Right lung (tissue), 5 donors: ENCODE measurements around the gene FLRT1. TPM values are rescaled to one million over a fixed set of nuclear protein-coding genes. Genes with fewer than 3 reads are reported as not detected.
"Not testable (repeated sequence)": the region's sequence is repeated elsewhere in the genome, so short reads cannot be mapped to it uniquely, and the experiment has no call there.

Experiments
- DNase-seq, 2 donors: peaks; one replicate each; pipeline ENCODE4 v3.0.0-alpha.2; 2013
- polyA plus RNA-seq, 5 donors: library from polyadenylated mRNA; unstranded; fragments of 120-200 nt; gene quantifications; one replicate each; pipeline versions ENCODE4 v1.2.1 to v1.2.3, GENCODE V29; 2013; ENCODE audit warnings: inconsistent platforms in 1 of 5, low replicate concordance in 1 of 5; ENCODE audit not compliant: insufficient read length in 5 of 5, insufficient read depth in 1 of 5

The FLRT1 gene
- polyA plus RNA-seq, 5 donors: 2.3 to 4.4 (median 3.5) TPM

DNA sequence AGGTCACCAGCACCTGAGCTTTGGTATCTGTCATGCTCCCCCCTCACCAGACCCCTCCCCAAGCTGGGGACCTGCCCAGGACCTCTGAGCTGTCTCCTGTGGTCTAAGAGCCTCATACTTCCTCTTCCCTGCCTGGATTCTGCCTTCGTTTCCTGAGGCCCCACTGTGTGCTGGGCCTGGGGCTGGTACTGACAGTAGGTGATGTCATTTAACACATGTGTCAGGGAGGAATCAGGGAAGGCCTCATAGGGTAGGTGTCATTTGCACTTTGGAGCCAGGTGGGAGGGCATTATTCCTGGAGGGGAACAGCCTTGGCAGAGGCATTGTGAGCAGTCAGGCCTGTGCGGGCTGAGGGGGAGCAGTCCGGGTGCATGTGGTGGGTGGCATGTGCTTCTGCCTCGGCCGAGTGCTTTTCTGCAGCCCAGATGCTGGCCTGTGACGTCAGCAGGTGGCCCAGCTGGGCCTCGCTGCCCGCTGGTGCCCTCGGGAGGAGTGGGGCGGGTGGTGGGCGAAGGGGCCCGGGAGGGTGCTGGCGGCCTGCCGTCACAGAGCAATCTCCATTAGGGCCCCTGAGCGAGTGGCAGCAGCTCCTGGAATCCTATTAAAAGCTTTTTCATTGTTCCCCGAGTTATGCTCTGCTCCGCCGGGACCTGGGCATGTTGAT lies 9.1 kb downstream of the FLRT1 start:
- DNase-seq: no peak

DNA sequence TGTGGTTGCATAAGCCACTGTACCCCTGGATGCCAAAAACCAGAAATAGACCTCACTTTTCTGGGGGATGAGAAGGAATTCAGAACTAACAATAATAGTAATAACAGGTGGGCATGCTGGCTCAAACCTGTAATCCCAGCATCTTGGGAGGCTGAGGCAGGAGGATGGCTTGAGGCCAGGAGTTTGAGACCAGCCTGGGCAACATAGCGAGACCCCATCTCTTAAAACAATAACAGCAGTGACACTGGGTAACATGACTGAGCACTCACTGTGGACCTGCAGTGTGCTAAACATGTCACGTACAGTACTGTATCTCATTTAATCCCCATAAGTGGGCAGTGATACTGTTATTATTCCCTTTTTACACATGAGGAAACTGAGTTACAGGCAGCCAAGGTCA lies 10.0 kb downstream of the FLRT1 start:
- no peak for DNase-seq

DNA sequence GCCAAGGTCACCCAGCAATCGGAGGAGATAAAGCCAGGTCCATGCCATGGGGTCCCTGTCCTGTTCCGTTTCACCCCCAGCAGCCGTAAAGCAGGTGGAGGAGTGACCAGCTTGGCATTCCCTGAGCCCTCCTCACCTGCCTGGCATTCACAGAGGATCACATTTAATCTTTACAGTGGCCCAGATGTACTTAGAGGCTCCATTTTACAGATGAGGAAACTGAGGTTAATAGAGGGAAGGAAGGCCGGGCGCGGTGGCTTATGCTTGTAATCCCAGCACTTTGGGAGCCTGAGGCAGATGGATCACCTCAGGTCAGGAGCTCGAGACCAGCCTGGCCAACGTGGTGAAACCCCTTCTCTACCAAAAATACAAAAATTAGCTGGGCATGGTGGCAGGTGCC lies 11.6 kb downstream of the FLRT1 start:
- not testable (repeated sequence) for DNase-seq

DNA sequence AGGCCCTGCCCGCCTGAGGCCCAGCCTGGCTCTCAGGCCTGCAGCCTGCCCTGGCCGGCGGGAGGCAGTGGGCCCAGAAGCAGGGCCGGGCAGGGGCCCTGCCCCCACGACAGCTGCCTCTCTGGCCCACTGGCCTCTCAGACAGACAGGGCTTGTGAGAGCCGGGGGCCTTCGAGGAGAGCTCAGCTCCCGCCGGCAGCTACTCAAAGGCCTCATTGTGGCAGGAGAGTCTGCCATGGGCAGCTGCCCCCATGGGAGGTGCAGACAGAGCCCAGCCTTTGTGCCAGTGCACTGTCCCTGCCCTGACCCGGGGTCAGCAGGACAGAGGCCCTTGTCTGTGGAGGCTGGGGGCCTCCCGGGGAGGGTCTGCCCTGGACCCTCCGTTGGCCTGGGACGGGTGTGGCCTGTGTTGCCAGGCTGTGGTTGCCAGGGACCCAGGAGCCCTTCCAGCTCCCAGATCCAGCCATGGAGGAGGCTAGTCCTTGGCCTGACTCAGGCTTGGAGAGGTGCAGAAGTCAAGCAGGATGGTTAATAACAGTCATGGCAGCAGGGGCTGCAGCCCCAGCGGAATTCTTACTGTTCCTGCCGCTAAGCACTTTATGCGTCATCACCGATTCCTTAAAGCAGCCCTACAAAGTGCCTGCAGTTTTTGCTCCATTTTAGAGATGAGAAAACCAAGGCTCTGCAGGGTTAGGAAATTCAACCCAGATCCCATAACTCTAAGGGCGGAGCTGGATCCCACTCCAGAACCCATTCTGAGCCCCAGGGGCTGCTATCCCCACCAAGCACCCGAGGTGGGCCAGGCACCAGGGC lies 12.5 kb downstream of the FLRT1 start:
- no peak for DNase-seq

DNA sequence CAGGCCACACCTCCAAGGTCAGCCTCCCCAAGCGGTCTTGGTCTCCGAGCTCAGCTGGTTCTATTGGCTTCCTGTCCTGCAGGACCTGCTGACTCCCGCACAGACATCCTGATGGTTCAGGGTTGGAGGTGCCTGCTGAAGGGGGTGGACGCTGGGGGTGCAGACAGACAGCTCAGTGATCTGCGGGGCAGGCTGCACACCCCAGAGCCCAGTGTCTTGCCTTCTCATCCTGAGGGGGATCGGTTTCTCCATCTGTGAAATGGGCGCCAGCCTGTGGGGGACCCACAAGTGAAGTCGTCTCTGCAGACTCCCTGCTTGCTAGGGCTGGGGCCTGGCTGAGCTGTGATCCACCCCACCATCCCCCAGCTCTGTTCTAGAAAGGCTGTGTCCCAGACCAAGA lies 13.8 kb downstream of the FLRT1 start:
- no peak for DNase-seq

DNA sequence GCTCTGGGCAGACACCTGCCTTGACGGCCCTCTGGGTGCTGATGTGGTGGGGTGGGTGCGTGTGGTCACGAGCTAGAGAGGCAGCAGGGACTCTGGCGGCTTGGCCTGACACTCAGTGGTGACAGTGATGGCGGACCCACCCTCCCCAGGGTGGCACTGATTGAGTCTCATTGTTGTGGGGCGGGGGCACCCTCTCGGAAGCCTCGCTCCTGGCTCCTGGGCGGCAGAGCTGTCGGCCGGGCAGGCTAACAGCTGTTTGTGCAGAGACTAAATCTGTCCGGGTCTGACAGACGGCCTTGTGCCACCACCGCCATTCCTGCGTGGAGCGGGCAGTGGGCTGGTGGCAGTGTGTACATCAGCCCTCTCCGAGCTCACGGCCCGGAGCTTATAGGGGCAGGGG lies 15.6 kb downstream of the FLRT1 start:
- DNase-seq: no peak

DNA sequence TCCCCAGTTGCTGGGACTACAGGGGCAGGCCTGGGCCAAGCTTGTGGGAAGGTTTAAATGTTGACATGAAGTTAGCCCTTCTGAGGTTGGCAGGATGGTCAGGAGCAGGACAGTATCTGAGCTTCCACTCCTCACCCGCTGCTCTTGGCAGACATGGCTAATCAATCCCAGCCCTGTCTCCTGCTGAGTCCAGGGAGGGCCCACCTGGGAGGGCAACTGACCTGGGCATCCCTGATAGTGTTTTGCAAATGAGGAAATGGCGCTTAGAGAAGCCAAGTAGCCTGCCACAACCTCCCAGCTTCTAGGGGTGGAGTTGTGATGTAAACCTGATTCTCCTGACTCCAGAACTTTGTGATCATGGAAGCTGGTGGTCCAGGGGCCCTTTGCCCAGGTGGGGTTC lies 16.7 kb downstream of the FLRT1 start:
- no peak for DNase-seq

DNA sequence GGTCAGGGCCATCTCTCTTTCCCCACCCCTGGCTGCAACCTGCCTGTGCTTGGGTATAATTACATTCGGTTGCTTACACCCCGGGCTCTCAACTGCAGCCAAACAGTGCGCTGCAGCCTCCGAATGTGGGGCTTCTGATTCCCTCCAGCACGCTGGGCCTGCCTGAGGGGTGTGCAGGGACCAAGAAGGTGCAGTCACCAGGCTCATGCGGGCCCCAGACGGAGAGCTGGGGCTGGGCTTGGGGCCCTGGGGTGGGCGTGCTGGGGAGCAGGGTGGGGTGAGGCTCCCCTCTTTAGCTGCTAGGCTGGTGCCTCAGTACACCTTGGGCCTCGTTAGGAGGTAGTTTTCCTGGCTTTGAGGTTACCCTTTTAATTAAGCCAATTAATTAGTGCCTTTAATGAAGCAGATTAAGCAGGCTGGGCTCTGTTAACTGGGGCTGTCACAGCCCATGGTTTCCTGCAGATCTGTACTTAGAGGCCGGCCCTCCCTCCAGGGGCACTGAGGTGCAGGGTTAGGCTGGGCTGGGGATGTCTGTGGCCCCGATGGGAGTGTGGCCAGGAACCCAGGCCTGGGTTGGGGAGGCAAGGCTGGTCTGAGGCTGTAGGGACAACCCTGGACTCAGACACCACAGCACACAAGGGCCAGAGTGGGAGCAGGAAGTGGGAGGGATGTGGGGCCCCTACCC lies 17.3 kb downstream of the FLRT1 start:
- no peak for DNase-seq

DNA sequence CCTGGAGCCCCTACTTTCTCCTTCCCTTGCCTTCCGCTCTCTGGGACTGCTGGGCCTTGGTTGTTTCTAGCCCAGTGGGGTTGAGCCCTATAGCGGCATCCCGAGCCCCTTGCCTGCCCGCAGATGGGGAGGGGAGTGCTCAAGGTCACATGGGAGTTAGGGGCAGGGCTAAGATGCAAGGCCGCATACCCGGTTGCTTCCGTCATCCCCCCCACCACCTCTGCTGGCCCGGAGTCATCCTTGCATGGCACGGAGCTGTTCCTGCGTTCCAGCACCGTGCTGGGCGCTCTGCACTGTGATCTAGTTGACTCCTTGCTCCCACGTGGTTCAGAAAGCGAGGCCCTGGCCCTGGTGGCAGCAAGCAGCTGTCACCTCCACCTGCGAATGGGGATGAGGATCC lies 18.0 kb downstream of the FLRT1 start:
- DNase-seq: no peak

DNA sequence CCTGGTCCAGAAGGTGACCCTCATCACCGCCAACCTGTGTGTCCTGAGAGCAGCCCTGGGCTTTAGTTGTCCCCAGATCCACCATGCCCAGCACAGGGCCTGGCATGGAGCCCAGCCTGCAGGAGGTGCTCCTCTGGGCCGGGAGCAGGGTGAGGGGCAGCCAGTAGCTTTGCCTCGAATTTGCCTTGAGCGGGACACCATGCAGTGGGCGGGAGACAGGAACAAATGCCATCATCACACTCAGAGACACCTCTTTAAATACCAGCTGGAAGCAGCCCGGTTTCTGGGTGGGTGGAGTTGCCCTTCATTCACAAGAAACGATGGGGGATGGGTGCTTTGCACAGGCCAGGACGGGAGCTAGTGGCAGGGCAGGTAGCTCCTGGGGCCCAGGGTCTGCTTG lies 19.3 kb downstream of the FLRT1 start:
- no peak for DNase-seq

DNA sequence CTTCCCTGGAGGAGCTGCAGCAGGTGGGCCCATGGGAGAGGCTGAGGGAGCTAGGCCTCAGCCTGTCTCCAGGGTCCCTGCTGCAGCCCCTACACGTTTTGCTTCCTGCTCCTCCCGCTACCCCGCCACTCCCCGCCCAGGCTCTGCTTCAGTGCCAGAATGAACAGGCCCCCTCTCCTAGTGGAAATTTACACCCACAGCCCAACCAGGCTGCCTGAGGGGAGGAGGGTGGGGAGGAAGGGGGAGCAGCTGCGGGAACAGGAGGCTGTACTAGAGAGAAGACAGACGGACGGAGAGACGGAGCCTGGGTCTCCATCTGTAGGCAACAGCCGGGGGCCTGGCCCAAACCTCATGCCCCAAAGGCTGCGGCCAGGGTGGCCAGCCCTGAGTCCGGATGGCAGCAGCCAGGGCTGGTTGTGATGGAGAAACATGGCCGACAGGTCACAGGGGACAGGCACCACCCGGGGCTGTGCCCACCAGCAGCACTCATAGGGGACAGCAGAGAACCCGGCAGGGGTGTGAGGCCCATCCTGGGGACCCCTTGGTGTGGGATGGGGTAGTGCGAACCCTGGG lies 20.6 kb downstream of the FLRT1 start:
- no peak for DNase-seq

DNA sequence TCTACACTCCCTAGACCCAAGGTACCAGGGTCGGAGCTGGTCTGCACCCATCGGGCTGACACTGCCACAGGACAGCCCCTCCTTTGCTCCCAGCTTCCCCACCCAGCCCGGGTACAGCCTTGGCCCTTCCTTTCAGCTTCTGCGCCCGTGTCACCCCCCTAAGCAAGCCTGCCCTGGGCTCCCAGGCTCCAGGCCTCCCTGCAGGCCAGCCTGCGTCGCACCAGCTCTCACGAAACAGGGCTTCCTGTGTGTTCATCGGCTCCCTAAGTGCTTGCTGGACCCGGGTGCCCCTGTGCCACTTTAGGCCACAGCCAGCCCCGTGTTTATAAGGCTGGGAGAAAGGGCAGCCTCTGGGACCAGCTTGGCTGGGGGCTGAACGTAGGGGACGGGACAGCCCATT lies 21.1 kb downstream of the FLRT1 start:
- DNase-seq: no peak

DNA sequence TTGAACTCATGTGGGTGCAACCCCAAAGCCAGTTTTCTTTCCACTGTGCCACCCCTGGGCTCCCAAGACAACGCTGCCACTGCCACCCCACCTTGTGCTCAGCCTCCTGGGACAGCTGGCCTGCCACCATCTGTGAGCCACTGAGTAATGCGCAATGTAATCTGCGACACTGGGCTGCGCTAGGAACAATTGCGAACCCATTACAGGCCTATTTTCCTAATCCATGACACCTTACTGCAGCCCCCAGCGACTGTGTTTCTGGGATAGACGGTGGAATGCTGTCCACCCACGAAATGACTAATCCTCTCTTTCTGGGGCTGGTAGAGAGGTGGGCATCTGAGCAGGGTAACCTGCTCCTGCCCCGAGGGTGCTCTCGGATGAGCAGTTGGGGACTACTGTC lies 22.2 kb downstream of the FLRT1 start:
- DNase-seq: no peak

DNA sequence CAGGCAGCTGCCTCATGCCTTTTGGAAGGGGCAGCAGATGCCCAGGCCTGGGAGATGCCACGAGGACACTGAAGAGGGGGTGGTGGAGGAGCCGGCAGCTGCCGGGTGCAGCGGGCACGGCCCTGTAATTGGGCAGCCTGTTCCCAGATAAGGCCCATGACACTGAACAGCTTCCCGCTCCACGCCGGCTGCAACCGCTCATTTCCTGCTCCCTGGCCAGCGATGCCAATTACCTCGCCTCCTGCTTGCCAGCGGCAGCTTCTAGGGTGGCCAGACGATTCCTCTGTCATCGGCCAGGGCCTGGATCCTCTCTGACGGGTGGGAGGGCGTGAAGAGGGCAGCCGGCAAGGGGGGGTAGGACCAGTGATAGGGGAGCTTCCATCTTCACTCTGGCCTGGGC lies 22.8 kb downstream of the FLRT1 start:
- DNase-seq: no peak

DNA sequence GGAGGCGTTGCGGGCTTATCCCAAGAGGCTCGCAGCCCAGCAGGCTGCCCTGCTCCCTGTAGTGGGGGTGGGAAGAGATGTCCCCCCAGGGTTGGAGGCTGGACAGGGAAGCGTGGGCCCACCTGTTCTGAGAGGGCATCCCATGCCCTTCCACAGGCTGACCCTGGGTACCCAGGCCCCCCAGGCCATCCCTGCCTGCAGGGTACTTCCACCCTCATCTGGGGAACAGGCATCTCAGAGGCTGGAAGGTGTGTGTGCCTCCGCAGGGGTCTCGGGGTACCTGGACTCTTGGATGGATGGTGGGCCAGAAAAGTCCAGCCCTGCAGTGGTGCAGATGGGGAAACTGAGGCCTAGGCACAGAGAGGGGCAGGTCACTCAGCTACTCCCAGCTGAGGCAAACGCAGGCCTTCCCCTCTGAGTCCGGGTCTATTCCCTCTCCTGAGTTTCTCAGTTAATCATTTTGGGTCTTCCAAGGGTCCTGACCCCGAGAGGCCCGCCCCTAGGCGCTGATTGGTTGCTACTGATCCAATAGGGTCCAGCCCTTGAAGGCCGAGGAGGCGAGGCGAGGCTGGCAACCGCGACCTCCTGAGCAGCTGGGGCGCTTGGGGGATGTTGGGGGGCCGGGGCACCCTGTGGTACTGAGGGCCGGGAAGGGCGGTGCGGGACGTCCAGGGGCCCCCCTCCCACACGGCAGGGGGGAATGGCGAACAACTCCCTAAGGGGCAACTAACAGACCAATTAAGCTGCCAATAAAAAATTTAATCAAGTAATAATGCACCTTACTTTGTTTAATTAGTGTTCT lies 23.8 kb downstream of the FLRT1 start:
- no peak for DNase-seq

DNA sequence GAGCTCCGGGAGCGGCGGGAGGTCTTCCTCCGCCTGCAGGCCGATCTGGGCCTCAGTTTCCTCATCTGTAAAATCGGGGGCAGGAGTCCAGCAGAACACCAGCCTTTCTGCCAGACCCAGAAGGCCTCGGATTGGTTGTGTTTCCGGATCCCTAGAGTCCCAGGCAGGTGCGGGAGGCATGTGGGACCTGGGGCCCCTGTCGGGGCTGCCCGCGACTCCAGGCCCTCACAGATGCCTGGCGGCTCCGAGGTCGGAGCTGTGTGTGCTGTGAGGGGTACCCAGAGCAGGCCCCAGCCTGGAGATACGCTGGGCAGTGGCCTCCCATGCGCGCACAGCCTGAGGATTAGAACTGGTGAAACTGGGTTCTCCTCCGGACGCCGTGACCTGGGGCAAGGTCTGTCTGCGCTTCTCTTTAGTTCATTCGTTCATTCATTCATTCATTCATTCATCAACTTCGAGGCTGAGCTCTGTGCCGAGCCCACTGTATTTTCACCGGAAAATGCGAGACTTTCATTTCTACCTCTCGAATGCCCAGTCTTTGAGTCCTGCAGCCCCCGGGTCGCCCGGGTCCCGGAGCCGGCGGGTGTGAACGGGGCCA lies 24.6 kb downstream of the FLRT1 start:
- no peak for DNase-seq

DNA sequence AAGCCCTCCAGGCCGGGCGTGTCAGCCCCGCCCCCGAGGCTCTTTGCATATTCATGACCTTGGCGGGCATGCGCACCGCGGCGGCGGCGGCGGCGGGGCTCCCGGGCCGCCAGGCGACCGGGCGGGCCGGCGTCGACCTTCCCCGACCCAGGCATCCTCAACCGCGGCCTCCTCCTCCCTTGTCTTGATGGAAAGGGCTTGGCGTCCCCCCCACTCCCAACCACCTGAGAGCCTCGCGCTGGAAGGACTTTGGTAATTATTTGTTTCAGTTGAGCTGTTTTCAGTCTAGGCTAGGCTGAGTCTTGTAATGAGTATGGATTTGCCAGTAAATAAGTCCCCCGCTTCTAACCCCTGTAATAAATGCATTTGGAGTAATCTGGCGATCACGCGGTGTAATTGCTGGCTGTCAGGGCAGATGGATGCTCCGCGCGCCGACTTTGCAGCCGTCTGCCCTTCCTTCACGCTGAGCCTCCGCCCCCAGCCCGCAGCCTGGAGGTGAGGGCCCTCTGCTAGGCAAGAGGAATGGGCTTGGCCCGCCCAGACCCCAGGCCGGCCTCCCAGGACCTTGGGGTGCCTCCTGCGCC lies 25.2 kb downstream of the FLRT1 start:
- no peak for DNase-seq

DNA sequence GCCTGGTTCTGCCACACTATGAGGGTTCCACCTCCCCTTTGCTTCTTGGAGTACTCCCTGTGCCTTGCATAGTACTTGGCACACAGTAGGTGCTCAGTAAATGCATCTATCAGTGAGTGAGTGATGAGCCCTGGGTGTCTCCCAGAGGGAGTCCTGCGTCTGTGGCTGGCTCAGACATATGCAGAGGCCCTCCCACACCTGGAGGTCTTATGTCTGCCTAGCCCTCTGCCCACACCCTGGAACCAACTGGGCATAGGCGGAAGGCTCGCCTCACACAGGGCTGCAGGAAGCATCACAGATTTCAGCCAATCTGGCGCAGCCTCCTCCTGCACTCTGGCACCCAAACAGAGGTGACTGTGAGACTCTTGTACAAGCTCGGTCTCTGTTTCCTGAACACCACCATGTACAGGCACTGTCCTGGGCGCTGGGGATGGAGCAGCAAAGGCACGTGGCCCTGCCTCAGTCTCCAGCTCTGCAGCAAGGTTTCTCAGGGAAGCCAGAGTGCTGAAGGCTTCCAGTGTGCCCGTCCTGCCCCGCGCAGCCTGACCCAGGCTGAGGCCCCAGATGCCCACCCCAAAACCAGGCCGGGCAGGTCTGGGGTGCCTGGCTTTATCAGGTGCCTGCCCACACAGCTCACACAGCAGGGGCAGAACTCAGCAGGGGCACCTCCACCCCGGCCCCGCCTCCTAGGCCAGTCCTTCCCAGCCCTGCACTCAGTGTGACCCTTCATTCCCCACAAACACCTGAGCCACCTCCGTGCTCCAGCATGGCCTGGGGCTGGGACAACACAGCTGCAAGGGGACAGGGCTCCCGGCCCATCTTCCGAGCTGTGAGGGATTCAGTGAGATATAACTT lies 26.7 kb downstream of the FLRT1 start:
- DNase-seq: no peak

DNA sequence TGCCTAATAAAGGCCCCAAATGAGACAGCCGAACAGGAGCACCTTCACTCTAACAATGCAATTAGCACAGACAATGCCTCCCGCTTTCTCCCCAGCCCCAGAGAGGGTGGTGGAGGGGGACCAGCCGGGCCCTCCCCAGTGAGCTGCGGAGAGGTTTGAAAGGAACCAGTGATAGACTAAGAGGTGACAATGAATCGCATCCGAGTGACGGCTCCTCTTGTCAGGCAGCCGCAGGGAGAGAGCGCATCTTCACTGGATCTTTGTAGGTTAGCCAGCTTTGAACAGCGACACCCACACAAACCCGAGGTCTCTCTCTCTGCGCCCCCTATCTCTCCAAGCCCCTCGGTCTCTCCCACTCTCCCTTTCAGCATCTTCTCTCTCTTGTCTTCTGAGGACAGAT lies 28.0 kb downstream of the FLRT1 start:
- no peak for DNase-seq
